G401.6 (cell line): Measurements from ENCODE around the gene TM2D1.
"Not testable (repeated sequence)": the region's sequence is repeated elsewhere in the genome, so short reads cannot be mapped to it uniquely, and the experiment has no call there.

Experiments used
- FAIRE-seq: peaks from 2 replicates; lab custom pipeline; 2012; peaks lifted over from hg19 to GRCh38; lab: Jason Lieb, UNC

TM2D1 gene

DNA sequence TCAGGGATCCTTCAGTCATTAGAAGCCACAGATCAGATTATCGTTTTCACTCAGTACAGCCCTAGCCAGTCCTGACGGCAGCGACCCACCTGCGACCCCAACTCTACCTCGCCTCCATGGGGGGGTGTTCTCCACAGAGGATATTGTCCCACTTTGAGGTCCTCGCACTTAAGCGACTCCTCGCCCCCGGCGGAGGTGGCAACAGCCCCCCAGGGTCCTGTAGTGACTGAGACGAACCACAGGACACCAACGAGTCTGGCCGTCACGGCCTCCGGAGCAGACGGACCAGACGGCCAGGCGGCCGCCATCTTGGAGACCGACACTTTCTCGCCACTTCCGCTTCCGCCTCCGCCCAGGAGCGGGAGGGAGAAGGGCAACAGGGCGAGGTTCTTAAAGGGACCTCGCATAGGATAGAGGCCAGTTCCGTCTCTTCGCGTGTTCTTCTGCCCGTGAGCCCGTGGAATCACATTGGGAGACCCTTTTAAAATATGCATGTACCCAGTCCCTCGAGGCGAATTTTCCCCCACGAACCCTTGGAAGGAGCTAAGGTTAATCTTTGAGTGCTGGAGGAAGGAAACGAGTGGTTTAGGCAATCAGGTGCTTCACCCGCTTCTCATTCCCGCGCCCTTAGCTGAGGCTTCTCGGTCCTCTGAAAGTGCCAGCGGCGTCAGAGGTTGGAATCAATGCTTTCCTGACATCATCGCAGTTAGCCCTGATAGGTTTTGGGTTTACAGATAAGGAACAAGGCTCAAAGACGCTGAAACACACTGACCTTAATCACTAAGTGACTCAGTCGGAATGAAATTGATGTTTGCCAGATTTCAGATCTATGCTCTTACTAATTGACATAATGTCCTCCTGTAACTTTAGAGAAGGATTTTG is at the start of gene TM2D1:
Gene TM2D1, minus strand, starts transcription at position 329 of the 882 bp plus-strand sequence. Its CDS starts 21 bp downstream, at position 308.
- FAIRE-seq: peak; percentile 91

DNA sequence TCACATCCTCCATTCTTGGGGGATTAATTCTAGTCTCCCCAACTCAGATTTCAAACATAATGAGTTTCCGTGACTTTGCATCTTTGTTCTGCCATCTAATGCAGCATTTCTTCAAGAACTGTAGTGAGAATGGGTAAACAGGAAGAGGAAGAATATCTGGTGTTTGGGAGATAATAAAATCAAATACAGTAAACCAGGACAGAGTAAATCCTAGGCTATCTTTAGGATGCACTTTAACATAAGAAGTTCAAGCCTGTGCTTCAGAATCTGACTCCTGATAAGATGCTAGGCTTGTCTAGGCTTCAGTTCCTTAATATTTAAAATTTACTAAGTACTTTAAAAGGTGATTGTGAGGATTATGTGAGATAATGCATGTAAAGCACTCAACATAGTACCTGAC is 45.2 kb upstream of the TM2D1 start:
- FAIRE-seq: no peak

DNA sequence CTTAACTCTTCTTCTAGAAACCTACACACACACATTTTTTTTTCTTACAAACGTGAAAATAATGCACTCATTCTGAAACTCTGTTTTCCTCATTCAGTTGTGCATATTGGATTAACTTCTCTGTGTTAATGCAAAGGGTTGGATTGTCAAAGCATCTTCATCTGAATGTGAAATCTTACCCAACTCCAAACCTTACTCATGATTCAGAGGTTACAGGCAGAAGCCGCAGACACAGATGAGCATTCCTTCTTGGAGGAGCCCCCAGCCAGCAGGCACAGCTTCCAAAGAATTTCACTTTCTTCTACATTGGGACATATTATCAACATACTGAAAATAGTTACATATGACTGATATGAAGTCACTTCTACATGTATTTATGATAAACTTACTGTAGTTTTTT is 33.0 kb upstream of the TM2D1 start:
- no peak for FAIRE-seq

DNA sequence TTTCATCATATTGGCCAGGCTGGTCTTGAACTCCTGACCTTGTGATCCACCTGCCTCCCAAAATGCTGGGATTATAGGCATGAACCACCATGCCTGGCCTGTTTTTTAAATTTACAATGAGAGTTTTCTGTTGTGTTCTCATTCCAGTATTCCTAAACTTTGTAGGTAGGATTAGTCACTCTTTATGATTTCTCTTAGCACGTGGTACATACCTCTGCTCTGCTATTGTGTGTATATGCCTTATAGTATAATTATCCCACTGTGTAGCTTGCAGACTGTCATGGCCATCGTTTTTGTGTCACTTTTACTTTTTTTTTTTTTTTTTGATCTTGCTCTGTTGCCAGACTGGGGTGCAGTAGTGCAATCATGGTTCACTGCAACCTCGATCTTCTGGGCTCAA is 31.8 kb upstream of the TM2D1 start:
- FAIRE-seq: no peak

DNA sequence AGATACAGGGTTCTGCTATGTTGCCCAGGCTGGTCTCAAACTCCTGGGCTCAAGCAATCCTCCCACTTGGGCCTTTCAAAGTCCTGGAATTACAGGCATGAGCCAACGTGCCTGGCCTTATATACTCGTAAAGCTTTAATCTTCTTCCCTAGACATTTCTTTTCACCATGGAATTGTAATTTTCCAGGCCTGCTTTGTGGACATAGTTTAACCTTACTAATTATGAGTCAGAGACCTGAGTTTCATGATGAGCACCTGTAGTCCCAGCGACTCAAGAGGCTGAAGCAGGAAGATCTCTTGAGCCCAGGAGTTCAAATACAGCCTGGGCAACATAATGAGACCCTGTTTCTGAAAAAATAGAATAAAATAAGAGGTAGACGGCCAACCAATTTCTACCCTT is 29.6 kb upstream of the TM2D1 start:
- no peak for FAIRE-seq

DNA sequence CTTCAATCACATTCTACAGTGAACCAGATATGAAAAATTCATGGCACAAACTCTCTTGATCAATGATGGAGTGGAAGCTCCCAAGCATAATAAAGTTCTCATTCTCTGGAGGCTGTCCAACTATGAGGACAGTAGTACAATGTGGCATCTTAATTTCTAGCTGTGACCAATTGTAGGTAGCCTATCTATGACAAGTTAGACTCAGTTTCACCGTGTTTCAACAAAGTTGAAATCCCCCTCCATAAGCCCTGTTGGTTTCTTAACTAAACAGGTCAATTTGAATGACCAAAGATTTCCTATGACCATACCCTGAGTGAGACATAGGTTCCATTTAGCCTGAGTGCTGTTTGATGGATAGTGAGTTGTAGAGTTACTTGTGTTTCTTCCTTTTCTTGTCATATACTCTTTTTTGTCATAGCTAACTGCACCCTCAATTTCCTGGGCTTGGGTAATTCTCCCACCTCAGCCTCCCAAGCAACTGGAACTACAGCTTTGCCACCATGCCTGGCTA is 29.1 kb upstream of the TM2D1 start:
- peak; percentile 3 for FAIRE-seq

DNA sequence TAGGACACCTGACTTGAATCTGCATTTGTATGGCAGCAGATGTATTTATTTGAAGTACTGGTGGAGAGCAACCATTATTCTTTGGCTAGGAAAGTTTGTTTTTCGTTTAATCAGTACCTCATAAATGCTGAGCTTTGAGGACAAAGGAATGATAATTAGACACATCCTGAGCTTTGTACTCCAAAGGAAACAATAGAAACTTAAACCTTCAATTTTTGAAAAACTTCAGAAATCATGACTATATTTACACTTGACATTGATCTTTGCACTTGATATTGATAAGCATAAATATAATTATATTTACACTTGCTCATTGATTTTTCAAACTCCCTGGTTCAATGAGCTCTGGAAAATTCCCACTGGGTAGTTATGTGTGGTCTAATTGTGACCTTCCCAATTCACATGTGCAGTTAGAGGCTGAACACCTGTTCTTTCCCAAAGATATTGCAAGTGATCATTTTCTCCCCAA is 28.0 kb upstream of the TM2D1 start:
- no peak for FAIRE-seq

DNA sequence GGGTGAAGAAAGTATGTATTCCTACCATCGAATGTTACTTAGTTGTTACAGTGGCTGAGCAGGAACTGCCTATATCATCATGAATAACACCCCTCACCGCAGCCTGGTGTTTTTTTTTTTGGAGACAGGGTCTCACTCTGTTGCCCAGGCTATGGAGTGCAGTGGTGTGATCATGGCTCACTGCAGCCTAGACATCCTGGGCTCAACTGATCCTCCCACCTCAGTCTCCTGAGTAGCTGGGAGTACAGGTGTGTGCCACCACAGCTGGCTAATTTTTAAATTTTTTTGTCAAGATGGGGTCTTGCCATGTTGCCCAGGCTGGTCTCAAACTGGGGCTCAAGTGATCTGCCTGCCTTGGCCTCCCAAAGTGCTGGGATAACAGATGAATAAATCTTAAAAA is 24.6 kb upstream of the TM2D1 start:
- no peak for FAIRE-seq

DNA sequence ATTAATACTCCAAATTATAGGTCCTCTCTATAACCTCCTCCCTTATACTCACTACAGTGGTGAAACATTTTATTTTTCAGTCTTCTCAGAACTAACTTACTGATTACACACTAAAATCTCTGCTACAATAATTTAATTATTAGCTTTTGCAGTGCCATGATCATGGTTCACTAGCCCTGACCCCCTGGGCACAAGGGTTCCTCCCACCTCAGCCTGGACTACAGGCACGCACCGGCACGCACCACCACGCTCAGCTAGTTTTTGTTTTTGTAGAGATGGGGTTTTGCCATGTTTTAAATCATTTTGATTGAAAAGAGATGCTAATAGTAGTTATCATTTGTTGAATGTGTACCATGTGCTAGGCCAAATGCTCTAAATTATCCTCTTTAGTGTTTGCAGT is 23.6 kb upstream of the TM2D1 start:
- FAIRE-seq: no peak

DNA sequence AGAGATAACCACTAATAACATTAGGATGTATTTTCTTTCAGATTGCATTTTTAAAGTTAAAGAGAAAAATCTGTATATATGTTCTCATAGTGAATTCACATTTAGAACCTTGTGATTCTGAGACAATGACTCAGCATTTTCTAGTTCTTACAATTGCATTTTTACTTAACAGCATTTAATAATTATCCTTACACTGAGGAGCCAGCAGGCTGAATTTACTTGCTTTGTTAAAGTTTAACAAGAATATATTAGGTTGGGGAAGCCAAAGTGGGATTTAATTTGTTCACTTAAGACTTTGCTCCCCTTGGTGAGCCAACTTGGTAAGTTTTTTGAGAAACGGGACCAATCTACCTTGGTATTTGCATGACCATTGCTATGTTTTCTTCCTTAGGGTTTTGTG is 21.9 kb upstream of the TM2D1 start:
- FAIRE-seq: peak; percentile 79

DNA sequence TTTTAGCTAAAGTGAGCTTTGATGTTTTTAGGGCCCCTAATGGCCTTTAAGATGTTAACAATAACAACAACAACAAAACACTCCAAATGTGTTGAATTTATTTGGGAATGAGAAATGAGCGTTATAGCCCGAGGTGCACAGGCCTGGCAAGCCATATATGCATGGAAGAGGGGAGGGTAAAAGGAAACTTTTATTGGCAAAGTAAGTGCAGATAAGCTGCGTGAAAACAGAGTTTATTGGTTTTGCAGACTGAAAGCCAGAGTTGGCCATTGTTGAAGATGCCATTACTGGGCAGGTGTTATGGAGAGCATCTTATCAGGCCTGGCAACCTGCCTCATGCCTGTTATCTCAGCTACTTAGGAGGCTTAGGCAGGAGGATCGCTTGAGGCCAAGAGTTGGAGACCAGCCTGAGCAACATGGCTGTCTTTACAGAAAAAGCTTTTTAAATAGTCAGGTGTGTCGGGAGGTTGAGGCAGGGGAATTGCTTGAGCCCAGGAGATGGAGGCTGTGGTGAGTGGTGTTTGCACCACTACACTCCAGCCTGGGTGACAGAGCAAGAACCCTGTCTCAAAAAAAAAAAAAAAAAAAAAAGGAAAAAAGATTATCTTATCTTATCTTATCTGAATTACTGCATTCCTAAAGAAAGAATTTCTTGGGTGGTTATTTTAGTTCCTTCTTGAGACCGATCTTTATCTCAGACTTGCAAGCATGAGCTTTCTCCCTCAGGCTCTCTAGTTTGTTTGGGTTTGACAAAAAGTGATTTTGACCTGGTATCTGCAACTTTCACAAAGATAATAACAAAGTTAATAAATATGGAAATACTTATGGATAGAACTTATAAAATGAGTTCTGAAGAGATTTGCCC is 19.0 kb upstream of the TM2D1 start:
- FAIRE-seq: no peak

DNA sequence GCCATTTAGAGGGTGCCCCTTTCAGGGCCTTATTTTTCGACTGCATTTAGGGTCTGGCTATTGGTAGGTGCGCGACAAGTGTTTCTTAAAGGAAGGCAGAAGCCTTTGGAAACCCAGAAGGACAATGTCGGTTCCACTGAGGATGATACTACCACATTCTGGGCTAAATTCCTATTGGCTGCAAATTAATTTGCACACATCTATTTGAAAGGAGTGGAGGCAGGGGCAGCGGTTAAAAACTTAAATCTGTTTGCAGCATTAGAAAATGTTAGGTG is 18.4 kb upstream of the TM2D1 start:
- FAIRE-seq: no peak

DNA sequence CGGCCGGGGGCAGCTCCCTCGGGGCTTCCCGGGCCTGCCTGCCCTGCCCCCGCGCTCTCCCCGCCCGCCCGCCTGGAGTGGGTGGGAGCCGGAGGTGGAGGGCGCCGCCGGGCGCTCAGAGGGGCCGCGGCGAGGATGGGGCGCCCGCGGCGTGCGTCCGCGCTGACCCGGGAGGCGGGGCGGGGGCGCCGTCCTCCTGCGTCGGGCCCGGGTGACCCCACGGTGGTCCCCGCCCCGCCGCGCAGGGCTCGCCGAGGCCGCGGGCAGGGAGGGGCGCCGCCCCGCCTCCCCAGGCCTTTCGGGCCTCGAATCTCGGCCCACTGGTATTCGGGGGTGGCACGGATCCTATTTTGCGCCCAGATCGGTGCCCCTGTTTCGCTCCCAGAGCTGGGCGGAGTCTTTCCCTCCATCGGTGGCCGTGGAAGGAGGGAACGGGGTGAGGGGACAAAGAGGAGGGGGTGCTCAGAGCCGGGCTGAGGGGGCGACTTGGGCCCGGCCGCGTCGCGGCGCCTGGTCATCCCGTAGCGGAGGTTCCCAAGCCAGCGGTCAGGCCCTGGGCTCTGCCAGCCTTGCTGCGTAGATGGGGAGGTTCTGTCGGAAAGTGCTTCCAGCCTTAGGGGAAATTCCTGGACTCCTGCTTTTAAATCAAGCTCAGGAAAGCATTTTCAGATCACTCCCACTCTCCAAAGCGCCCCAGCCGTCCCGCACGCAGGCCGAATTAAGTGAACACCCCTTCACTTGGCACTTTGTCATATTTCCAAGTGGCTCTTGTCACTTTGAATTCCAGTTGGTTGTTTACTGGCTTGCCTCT is 17.9 kb upstream of the TM2D1 start:
- FAIRE-seq: no peak

DNA sequence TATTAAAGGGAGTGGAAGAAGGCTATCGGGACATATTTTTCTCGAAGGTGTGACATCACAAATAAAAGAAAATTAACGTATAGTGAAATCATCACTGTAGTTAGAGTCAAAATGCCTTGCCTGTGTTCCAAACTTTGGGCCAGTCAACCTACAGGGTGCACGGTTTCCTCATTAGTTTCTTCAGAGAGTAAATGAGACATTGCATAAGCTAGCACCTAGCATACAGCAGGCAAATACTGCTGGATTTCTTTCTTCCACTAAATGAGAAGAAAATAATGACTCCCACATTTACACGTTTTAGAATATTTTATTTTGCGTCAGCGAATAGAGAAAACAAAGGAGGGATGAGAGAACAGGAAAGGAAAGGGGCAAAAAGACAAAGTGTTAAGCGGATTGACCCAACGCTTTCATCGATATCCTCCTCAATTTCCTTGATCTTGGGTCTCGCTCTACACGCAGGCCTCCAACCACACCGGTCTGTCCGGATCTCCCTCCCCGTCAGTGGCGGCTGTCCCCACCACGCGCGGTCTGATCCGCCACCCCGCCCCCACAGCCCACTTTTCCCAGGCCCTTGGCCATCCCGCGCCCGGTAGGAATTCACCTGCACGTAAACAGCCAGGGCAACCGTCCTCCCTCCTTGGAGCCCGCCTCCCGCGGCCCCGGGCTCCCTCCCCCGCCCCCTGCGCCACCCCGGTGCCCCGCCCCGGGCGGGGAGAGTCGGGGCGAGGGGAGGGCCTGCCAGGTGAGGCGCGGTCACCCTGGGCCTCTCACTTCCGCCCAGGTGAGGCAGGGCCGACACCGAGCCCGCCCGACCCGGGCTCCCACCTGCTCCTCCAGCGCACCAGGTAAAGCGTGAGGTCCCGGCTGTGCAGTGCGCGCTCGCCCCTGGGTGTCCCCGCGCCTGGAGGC is 17.0 kb upstream of the TM2D1 start, which contains the start of gene PATJ:
Gene PATJ, plus strand, starts transcription at position 770 of the 909 bp plus-strand sequence. CDS start 20,413 bp downstream, outside the sequence.
- FAIRE-seq: no peak

DNA sequence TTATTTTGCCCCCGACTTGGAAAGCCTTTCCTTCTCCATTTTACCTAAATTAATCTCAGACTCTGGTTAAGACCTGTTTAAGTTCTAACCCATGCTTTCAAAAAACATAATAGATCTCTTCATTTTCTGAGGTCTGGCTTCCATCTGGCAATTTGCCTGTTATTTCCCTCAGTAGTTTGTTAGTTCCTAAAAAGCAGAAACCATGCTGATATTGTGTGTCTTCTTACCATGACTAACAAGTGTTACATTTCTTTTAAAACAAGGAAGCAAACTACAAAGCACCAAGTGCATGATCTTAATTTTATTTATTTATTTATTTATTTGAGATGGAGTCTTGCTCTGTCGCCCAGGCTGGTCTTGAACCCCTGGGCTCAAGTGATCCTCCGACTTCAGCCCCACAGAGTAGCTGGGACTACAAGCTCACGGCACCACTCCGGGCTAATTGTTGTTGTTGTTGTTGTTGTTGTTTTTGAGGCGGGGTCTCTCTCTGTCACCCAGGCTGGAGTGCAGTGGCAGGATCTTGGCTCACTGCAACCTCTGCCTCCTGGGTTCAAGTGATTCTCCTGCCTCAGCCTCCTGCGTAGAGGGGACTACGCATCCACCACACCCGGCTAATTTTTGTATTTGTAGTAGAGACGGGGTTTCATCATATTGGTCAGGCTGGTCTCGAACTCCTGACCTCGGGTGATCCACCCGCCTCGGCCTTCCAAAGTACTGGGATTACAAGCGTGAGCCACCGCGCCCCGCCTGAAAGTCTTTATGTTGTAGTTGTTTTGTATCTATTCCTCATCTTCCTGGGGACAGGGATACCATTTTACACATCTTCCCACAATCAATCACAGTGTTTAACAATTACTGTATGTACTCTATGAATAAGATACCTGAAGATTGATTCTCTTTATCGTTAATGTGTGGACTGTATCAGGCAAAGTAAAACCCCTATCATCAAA is 16.1 kb upstream of the TM2D1 start:
- no peak for FAIRE-seq

DNA sequence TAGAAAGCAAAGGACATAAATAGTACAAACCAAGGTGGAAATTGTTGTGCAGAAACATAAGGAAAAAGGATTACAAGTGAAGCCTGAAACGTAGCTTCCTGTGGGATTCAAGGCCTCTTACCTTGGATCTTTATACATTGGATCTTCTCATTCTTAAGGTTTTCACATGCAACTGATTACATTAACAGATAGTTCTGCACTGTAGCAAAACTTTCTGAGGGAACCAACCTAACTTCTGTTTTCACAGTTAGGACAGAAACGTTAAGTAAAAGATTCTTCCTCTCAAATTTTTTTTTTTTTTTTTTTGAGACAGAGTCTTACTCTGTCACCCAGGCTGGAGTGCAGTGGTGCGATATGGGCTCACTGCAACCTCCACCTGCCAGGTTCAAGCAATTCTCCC is 7.8 kb upstream of the TM2D1 start:
- peak; percentile 25 for FAIRE-seq

DNA sequence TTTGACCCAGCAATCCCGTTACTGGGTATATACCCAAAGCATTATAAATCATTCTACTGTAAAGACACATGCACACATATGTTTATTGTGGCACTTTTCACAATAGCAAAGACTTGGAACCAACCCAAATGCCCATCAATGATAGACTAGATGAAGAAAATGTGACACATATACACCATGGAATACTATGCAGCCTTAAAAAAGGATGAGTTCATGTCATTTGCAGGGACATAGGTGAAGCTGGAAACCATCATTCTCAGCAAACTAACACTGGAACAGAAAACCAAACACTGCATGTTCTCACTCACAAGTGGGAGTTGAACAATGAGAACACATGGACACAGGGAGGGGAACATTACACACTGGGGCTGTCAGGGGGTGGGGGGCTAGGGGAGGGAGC is 5.7 kb upstream of the TM2D1 start:
- not testable (repeated sequence) for FAIRE-seq

DNA sequence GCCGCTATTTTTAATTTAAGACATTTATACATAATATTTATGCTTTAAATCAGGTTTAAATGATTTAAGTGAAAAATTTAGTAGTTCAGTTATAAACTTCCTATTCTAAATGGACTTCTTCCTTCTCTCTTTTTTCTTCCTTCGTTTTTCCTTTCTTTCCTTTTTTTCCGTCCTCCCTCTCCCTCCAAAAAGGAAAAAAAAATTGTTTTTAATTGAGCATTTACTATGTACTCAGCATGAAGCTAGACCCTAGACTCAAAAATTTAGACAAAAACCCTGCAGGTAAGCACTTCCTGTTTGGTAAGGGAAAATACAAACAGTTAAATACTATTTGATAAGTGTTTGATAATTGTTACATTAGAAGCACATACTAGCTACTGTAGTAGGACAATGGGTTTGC is 2.6 kb upstream of the TM2D1 start:
- no peak for FAIRE-seq

DNA sequence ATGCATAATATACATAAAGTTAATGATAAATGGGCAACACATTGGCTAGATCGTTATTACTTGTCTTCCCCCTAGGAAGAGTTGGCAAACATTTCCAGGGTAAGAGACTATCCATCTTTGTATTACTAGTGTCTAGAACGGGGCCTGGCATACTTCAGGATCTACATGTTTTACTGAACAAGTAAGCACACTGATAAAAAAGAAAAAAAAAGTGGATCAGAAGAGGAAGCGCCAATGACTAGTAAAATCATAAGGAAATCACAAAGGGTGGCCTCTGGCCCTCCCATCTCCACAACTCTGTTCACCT is 482 bp downstream of the TM2D1 start:
- no peak for FAIRE-seq

DNA sequence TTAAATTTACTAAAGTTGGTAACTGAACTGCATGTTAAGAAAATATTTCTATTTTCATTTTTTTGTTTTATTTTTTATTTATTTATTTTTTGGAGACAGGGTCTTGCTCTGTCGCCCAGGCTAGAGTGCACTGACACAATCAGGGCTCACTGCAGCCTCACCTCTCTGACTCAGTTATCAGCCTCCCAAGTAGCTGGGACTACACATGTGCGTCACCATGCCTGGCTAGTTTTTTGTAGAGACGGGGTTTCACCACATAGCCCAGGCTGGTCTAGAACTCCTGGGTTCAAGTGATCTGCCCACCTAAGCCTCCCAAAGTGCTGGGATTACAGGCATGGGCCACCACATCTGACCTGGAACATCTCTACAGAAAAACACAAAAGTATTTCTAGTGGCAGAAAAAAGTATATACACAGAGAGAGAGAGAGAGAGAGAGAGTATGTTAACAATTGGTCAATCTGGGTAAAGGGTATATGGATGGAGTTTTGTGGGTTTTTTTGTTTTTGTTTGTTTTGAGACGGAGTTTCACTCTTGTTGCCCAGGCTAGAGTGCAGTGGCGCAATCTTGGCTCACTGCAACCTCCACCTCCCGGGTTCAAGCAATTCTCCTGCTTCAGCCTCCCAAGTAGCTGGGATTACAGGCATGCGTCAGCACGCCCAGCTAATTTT is 5.8 kb downstream of the TM2D1 start:
- not testable (repeated sequence) for FAIRE-seq
